CD4-positive, CD25-positive, alpha-beta regulatory T cell (primary cell): ENCODE data around the gene PRUNE2. TPM values are rescaled to one million over a fixed set of nuclear protein-coding genes. Genes with fewer than 3 reads are reported as not detected.
"Not testable (repeated sequence)": the region's sequence is repeated elsewhere in the genome, so short reads cannot be mapped to it uniquely, and the experiment has no call there.

Source experiments
- ATAC-seq, 2 donors: fragments of 150-1000 bp; cut with Tn5 transposase; one replicate each; pipeline ENCODE4 v1.10.0; 2021; ENCODE audit warnings: low read depth in 2 of 2, moderate number of reproducible peaks in 2 of 2, moderate library complexity in 1 of 2
- DNase-seq, 3 donors: peaks; one replicate each; pipeline versions ENCODE4 v3.0.0 to v3.0.0-alpha.2; 2012 to 2022; ENCODE audit warnings: mixed read lengths in 1 of 3
- H3K27ac ChIP-seq: one replicate; pipeline ENCODE4 v1.7.0; 2013; ENCODE audit warnings: mild to moderate bottlenecking, low read length; ENCODE audit not compliant: insufficient read depth, poor library complexity, severe bottlenecking
- H3K27me3 ChIP-seq: one replicate; pipeline ENCODE4 v1.7.0; 2013; ENCODE audit warnings: low read length; ENCODE audit not compliant: control insufficient read depth, insufficient read depth
- H3K36me3 ChIP-seq: one replicate; pipeline ENCODE4 v1.7.0; 2013; ENCODE audit warnings: mild to moderate bottlenecking, low read length, moderate library complexity; ENCODE audit not compliant: control insufficient read depth, insufficient read depth
- H3K4me1 ChIP-seq: 2 replicates; pipeline ENCODE4 v1.7.0; 2013; ENCODE audit warnings: mild to moderate bottlenecking, low read length; ENCODE audit not compliant: insufficient read depth, control insufficient read depth, poor library complexity, severe bottlenecking
- H3K4me3 ChIP-seq: one replicate; pipeline ENCODE4 v1.7.0; 2013; ENCODE audit warnings: low read depth, mild to moderate bottlenecking, low read length, moderate library complexity
- H3K9me3 ChIP-seq, 2 experiments: 1 replicate in 1 of 2; 2 replicates in 1 of 2; pipeline ENCODE4 v1.7.0; 2013; ENCODE audit warnings: low read length in 2 of 2, mild to moderate bottlenecking in 1 of 2, moderate library complexity in 1 of 2; ENCODE audit not compliant: control insufficient read depth in 2 of 2
- H3K27ac Mint-ChIP-seq, 3 donors: one replicate each; pipeline ENCODE4 v1.8.0; 2020 to 2022; ENCODE audit warnings: mild to moderate bottlenecking in 3 of 3, mixed read lengths in 3 of 3, moderate library complexity in 2 of 3
- H3K27me3 Mint-ChIP-seq: one replicate; pipeline ENCODE4 v1.8.0; 2022; ENCODE audit warnings: mild to moderate bottlenecking, mixed read lengths
- H3K36me3 Mint-ChIP-seq: one replicate; pipeline ENCODE4 v1.8.0; 2020; ENCODE audit warnings: mixed read lengths
- H3K4me1 Mint-ChIP-seq, 4 donors: one replicate each; pipeline ENCODE4 v1.8.0; 2020 to 2022; ENCODE audit warnings: mixed read lengths in 4 of 4, mild to moderate bottlenecking in 1 of 4
- H3K4me3 Mint-ChIP-seq, 4 donors: one replicate each; pipeline ENCODE4 v1.8.0; 2020 to 2022; ENCODE audit warnings: mild to moderate bottlenecking in 4 of 4, mixed read lengths in 4 of 4, moderate library complexity in 3 of 4
- H3K9me3 Mint-ChIP-seq, 7 donors: one replicate each; pipeline ENCODE4 v1.8.0; 2020 to 2022; ENCODE audit warnings: mixed read lengths in 7 of 7, mild to moderate bottlenecking in 3 of 7, moderate library complexity in 2 of 7
- polyA plus RNA-seq, 4 donors: library from polyadenylated mRNA; unstranded; fragments of 300-500 nt; fragmentation: Illumina TruSeq; gene quantifications; one replicate each; pipeline ENCODE4 v1.2.3, GENCODE V29; 2021
- total RNA-seq: library from RNA; stranded (reverse); gene quantifications from one replicate; pipeline ENCODE4 v1.2.3, GENCODE V29; 2022

Gene PRUNE2
- total and polyA plus RNA-seq, 5 donors from 2014 or later, result 0.28 to 0.30 TPM; not detected in 3

GRCh38 chr9:76667521-76667957 is 238.4 kb downstream of the PRUNE2 start:
- Histone ChIP-seq H3K27me3 (peaks cover 5% of the 10 kb centered on the region), H3K4me1 (no peaks in the 10 kb centered on the region), H3K4me3 (no peak overlapping the region), H3K27ac (no peak overlapping the region), H3K9me3 (no peaks in the 10 kb centered on the region), H3K36me3 (no peaks in the 10 kb centered on the region)
- ATAC-seq (no peak), DNase-seq (no peak)
- Mint-ChIP-seq H3K9me3 (peaks cover 0 to 1% (median 0%) of the 10 kb centered on the region in 7 donors), H3K27ac (no peak overlapping the region), H3K4me1 (peaks cover 0 to 6% (median 0%) of the 10 kb centered on the region in 4 donors), H3K27me3 (peaks cover 15% of the 10 kb centered on the region), H3K4me3 (no peak overlapping the region), H3K36me3 (no peaks in the 10 kb centered on the region)

- ATAC-seq, H3K9me3 Mint-ChIP-seq, H3K27ac ChIP-seq, H3K4me1 Mint-ChIP-seq, H3K36me3 Mint-ChIP-seq, H3K4me1 ChIP-seq, H3K36me3 ChIP-seq, H3K27ac Mint-ChIP-seq, DNase-seq, H3K4me3 ChIP-seq, H3K4me3 Mint-ChIP-seq, H3K9me3 ChIP-seq, H3K27me3 ChIP-seq: not testable (repeated sequence)
- peaks cover 15% of the 10 kb centered on the region for H3K27me3 Mint-ChIP-seq
Measured at GRCh38 chr9:76665966-76666365, 239.9 kb downstream of the PRUNE2 start.

- Histone ChIP-seq H3K27me3 (peaks cover 8% of the 10 kb centered on the region), H3K36me3 (no peaks in the 10 kb centered on the region), H3K9me3 (no peaks in the 10 kb centered on the region), H3K4me3 (no peak overlapping the region), H3K4me1 (no peaks in the 10 kb centered on the region), H3K27ac (no peak overlapping the region)
- Mint-ChIP-seq H3K27me3 (peaks cover 15% of the 10 kb centered on the region), H3K27ac (no peak overlapping the region), H3K4me1 (peaks cover 0 to 6% (median 0%) of the 10 kb centered on the region in 4 donors), H3K9me3 (peaks cover 0 to 1% (median 0%) of the 10 kb centered on the region in 7 donors), H3K4me3 (no peak overlapping the region), H3K36me3 (no peaks in the 10 kb centered on the region)
- ATAC-seq, result no peak
- DNase-seq, result no peak
Measured at GRCh38 chr9:76665458-76665857, 240.5 kb downstream of the PRUNE2 start.

GRCh38 chr9:76664120-76664519 is 241.8 kb downstream of the PRUNE2 start:
- ATAC-seq, result no peak
- peaks cover 10% of the 10 kb centered on the region for H3K27me3 Mint-ChIP-seq

GRCh38 chr9:76662476-76663281 is 243.2 kb downstream of the PRUNE2 start:
- no peaks in the 10 kb centered on the region for H3K36me3 Mint-ChIP-seq
- H3K36me3 ChIP-seq, result no peaks in the 10 kb centered on the region
- no peaks in the 10 kb centered on the region for H3K4me1 ChIP-seq
- no peak overlapping the region for H3K27ac ChIP-seq
- peaks cover 0 to 6% (median 1%) of the 10 kb centered on the region in 4 donors for H3K4me1 Mint-ChIP-seq
- H3K4me3 ChIP-seq, result no peak overlapping the region
- ATAC-seq, result no peak
- H3K27me3 Mint-ChIP-seq, result peaks cover 10% of the 10 kb centered on the region
- H3K9me3 ChIP-seq, result no peaks in the 10 kb centered on the region
- no peaks in the 10 kb centered on the region for H3K9me3 Mint-ChIP-seq
- DNase-seq, result no peak
- peaks cover 8% of the 10 kb centered on the region for H3K27me3 ChIP-seq
- H3K4me3 Mint-ChIP-seq, result no peak overlapping the region
- H3K27ac Mint-ChIP-seq, result no peak overlapping the region

More at GRCh38 chr9:76664120-76664519, 241.8 kb downstream of the PRUNE2 start:
- no peak overlapping the region for H3K27ac ChIP-seq
- no peaks in the 10 kb centered on the region for H3K4me1 ChIP-seq
- no peak overlapping the region for H3K4me3 Mint-ChIP-seq
- no peak for DNase-seq
- no peaks in the 10 kb centered on the region for H3K36me3 Mint-ChIP-seq
- peaks cover 0 to 3% (median 0%) of the 10 kb centered on the region in 4 donors for H3K4me1 Mint-ChIP-seq
- peaks cover 0 to 1% (median 0%) of the 10 kb centered on the region in 7 donors for H3K9me3 Mint-ChIP-seq
- H3K27ac Mint-ChIP-seq, result no peak overlapping the region
- H3K27me3 ChIP-seq, result peaks cover 8% of the 10 kb centered on the region
- no peaks in the 10 kb centered on the region for H3K36me3 ChIP-seq
- no peaks in the 10 kb centered on the region for H3K9me3 ChIP-seq
- H3K4me3 ChIP-seq, result no peak overlapping the region

DNA sequence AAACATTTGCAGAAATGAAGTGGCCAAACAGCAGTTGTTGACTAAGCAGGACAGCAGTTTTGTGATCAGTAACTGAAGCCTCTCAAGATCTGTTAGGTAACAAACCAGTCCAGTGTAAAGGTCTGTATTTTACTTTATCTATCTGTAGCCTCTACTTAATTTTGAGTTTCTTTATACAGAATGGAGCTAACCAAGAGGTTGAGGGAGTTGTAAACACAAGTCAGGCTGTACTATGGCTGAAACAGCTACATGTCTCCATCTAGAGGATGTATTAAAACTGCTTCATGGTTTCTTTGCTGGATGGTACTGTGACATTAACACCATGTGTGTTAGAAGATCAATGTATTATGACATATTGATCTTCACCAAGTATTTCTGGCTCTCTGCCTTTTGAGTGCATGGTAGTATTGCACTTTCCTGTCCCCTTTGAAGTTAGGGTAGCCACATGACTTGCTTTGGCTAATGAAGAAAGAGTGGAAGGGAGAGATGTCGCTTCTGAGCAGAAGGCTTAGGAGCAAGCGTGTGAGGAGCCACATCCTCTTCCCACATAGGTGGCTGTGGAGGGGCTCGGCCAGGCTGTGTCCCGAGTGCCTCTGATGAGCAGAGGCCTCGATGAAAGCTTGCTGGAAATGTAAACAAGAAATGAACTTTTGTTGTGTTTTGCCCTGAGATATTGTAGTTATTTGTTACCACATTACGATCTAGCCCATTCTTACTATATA is 247.2 kb downstream of the PRUNE2 start:
- Mint-ChIP-seq H3K9me3 (no peaks in the 10 kb centered on the region), H3K36me3 (no peaks in the 10 kb centered on the region), H3K4me3 (no peak overlapping the region), H3K27me3 (peaks cover 3% of the 10 kb centered on the region), H3K4me1 (peaks cover 0 to 23% (median 6%) of the 10 kb centered on the region in 4 donors), H3K27ac (no peak overlapping the region)
- H3K36me3 ChIP-seq, result no peaks in the 10 kb centered on the region
- ATAC-seq, result peak; percentile 57 to 60
- no peaks in the 10 kb centered on the region for H3K9me3 ChIP-seq
- no peak overlapping the region for H3K27ac ChIP-seq
- no peak overlapping the region for H3K4me3 ChIP-seq
- H3K27me3 ChIP-seq, result peaks cover 5% of the 10 kb centered on the region
- H3K4me1 ChIP-seq, result no peaks in the 10 kb centered on the region
- DNase-seq, result peak in 2 of 3 donors; percentile 36 to 71

DNA sequence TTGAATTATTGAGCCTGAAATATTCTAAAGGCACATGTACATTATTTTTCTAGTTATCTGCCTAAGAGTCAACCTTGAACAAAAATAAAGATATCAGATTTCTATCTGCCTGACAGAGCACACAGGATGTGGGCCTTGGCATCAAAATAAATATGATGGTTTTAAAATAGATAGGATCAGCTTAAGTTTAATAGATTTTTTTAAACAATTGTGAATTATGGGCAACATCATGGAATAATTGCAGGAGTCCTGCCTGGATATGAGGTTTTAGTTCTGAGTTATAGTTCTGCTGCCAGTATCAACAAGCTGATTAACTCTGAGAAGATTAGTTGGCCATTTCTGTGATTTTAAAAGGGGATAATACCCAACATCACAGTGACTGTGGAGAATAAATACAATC is 248.6 kb downstream of the PRUNE2 start:
- H3K4me3 ChIP-seq, result no peak overlapping the region
- H3K27ac ChIP-seq, result no peak overlapping the region
- no peaks in the 10 kb centered on the region for H3K27me3 Mint-ChIP-seq
- no peaks in the 10 kb centered on the region for H3K36me3 ChIP-seq
- H3K27me3 ChIP-seq, result peaks cover 1% of the 10 kb centered on the region
- no peaks in the 10 kb centered on the region for H3K4me1 ChIP-seq
- DNase-seq (peak in 1 of 3 donors; percentile 15), ATAC-seq (no peak)
- H3K36me3 Mint-ChIP-seq, result no peaks in the 10 kb centered on the region
- H3K4me3 Mint-ChIP-seq, result no peak overlapping the region
- no peaks in the 10 kb centered on the region for H3K9me3 ChIP-seq
- H3K9me3 Mint-ChIP-seq, result no peaks in the 10 kb centered on the region
- peaks cover 0 to 26% (median 8%) of the 10 kb centered on the region in 4 donors for H3K4me1 Mint-ChIP-seq
- H3K27ac Mint-ChIP-seq, result peak overlapping the region in 1 of 3 donors; percentile 31
